Measurements from ENCODE around the gene PSMD13.
"Not testable (repeated sequence)": the region's sequence is repeated elsewhere in the genome, so short reads cannot be mapped to it uniquely, and the experiment has no call there.

Gene PSMD13

DNA sequence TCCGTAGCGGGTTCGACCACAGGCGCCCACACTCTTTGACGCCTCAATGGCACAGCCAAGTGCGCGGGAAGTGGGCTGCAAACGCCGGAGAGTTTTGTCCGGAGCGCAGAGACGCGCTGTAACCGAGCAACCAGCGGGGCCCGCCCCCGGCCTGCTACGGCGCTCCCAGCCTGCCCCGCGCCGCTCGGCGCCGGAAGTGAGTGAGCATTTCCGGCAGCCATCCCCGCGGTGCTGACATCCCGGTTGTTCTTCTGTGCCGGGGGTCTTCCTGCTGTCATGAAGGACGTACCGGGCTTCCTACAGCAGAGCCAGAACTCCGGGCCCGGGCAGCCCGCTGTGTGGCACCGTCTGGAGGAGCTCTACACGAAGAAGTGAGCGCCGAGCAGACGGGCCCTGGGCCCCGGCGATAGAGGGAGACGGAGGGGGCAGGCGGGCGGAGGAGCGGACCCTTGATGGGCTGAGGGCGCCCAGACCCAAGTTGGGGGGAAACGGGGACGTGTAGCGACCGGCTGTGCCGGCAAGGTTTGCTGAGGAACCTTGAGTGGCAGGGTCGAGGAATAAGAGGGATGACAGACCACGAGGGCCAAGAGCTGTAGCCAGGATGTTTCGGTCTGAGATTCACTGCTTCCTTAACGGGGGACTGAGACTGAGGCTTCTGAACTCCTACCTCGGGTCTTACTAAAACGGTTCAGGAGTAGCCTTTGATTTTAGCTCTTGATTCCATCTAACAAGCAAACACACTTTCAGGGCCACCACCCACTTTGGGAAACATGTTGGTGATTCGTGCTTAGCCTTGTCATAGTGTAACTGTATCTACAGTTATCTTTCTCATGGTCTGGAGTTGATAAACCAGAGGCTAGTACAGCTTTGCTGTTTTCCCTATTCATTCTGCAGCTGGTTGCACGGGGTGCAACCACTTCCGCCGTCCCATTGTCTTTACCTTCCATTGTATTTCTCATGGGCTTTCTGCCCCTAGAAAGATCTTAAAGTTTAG lies at the start of gene PSMD13:
PSMD13 (plus strand) TSS at position 203 of the 994 bp plus-strand sequence; CDS start at position 277, 74 bp downstream.
- Histone ChIP-seq H3K27ac (ENCODE audit: low read length) (peak within 1 kb of the TSS; percentile 92), H4K20me1 (ENCODE audit: insufficient read depth, low read length) (no peaks in the 10 kb centered on the region), H3K27me3 (replicated peaks; ENCODE audit: insufficient read depth, low read length) (no peaks in the 10 kb centered on the region), H3K4me3 (ENCODE audit: low read length) (peak within 1 kb of the TSS; percentile 94), H3K9me3 (replicated peaks; ENCODE audit: insufficient read depth, low read length) (no peaks in the 10 kb centered on the region), H3K79me2 (ENCODE audit: low read length) (peaks cover 50% of the 10 kb centered on the region), H3K9me2 (replicated peaks; ENCODE audit: insufficient read depth, low read length) (no peaks in the 10 kb centered on the region), H3K4me2 (ENCODE audit: low read depth, low read length) (peak within 1 kb of the TSS; percentile 91), H3K4me1 (ENCODE audit: low read length) (peaks cover 12% of the 10 kb centered on the region), H3K9ac (ENCODE audit: low read length) (peak within 1 kb of the TSS; percentile 93), H3F3A (ENCODE audit: insufficient read depth, low read length) (peaks cover 4% of the 10 kb centered on the region; the same call in 1 of the 2 replicates), H3K36me3 (replicated peaks; ENCODE audit: insufficient read depth, low read length) (peaks cover 2% of the 10 kb centered on the region; the same call in 1 of the 2 replicates), H2AFZ (ENCODE audit: low read length) (peak within 1 kb of the TSS; percentile 80)
- DNase-seq = peak; percentile 86
- TF ChIP-seq, protein P1, sequence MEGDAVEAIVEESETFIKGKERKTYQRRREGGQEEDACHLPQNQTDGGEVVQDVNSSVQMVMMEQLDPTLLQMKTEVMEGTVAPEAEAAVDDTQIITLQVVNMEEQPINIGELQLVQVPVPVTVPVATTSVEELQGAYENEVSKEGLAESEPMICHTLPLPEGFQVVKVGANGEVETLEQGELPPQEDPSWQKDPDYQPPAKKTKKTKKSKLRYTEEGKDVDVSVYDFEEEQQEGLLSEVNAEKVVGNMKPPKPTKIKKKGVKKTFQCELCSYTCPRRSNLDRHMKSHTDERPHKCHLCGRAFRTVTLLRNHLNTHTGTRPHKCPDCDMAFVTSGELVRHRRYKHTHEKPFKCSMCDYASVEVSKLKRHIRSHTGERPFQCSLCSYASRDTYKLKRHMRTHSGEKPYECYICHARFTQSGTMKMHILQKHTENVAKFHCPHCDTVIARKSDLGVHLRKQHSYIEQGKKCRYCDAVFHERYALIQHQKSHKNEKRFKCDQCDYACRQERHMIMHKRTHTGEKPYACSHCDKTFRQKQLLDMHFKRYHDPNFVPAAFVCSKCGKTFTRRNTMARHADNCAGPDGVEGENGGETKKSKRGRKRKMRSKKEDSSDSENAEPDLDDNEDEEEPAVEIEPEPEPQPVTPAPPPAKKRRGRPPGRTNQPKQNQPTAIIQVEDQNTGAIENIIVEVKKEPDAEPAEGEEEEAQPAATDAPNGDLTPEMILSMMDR (IDR thresholded peaks at IDR 0.05; ENCODE audit: low read length) = no peak
- TF ChIP-seq EZH2 (optimal IDR thresholded peaks at IDR 0.05; ENCODE audit: low read depth, low read length) (no peak), EZH2phosphoT487 (IDR thresholded peaks at IDR 0.05; ENCODE audit: low read length) (no peak)

DNA sequence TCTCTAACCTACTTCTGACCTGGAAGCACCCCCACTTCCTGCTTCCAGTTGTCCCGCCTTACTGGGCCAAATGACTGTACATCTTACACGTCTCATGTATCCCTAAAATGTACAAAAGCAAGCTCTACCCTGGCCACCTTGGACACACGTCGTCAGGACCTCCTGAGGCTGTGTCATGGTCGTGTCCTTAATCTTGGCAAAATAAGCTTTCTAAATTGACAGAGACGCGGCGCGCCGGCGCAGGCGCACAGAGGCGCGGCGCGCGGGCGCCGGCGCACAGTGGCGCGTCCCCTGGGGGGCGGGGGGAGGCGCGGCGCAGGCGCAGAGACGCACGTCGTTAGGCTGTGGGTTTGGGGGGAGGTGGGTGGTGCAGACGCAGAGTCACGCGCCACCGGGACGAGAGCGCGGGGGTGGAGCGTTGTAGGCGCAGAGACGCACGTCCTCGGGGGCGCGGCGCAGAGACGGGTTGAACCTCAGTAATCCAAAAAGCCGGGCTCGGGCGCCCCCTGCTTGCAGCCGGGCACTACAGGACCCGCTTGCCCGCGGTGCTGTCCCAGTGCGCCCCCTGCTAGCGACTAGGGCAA lies 47.5 kb upstream of the PSMD13 start:
- not testable (repeated sequence) for H3K9ac ChIP-seq (ENCODE audit: low read length); H3K4me1 ChIP-seq (ENCODE audit: low read length); H3K36me3 ChIP-seq (replicated peaks; ENCODE audit: insufficient read depth, low read length); H3K9me3 ChIP-seq (replicated peaks; ENCODE audit: insufficient read depth, low read length); H2AFZ ChIP-seq (ENCODE audit: low read length); H3F3A ChIP-seq (ENCODE audit: insufficient read depth, low read length); H3K27ac ChIP-seq (ENCODE audit: low read length); H3K79me2 ChIP-seq (ENCODE audit: low read length); H3K4me3 ChIP-seq (ENCODE audit: low read length); H3K9me2 ChIP-seq (replicated peaks; ENCODE audit: insufficient read depth, low read length); H3K4me2 ChIP-seq (ENCODE audit: low read depth, low read length); H4K20me1 ChIP-seq (ENCODE audit: insufficient read depth, low read length); DNase-seq; H3K27me3 ChIP-seq (replicated peaks; ENCODE audit: insufficient read depth, low read length)

DNA sequence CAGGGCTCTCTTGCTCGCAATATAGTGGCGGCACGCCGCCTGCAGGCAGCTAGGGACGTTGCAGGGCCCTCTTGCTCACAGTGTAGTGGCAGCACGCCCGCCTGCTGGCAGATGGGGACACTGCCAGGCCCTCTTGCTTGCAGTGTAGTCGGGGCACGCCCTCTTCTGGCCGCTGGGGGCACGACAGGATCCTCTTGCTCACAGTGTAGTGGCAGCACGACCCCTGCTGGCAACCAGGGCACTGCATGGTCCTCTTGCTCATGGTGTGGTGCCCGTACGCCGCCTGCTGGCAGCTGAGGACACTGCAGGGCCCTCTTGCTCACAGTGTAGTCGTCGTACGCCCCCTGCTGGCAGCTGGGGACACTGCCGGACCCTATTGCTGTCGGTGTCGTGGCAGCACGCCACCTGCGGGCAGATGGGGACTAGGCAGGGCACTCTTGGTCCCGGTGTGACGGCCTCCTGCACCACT lies 46.9 kb upstream of the PSMD13 start:
- TF ChIP-seq, protein P1 (IDR thresholded peaks at IDR 0.05; ENCODE audit: low read length) = peak; percentile 39
- not testable (repeated sequence) for H3K36me3 ChIP-seq (replicated peaks; ENCODE audit: insufficient read depth, low read length); H3K9me3 ChIP-seq (replicated peaks; ENCODE audit: insufficient read depth, low read length); H3F3A ChIP-seq (ENCODE audit: insufficient read depth, low read length); H3K9me2 ChIP-seq (replicated peaks; ENCODE audit: insufficient read depth, low read length); DNase-seq; H3K4me2 ChIP-seq (ENCODE audit: low read depth, low read length); H4K20me1 ChIP-seq (ENCODE audit: insufficient read depth, low read length); H3K4me1 ChIP-seq (ENCODE audit: low read length); H3K27ac ChIP-seq (ENCODE audit: low read length); H3K79me2 ChIP-seq (ENCODE audit: low read length); H3K27me3 ChIP-seq (replicated peaks; ENCODE audit: insufficient read depth, low read length); H3K9ac ChIP-seq (ENCODE audit: low read length); H3K4me3 ChIP-seq (ENCODE audit: low read length); H2AFZ ChIP-seq (ENCODE audit: low read length)

GRCh38 chr11:190546-190945 lies 46.2 kb upstream of the PSMD13 start:
- not testable (repeated sequence) for H3F3A ChIP-seq (ENCODE audit: insufficient read depth, low read length); H2AFZ ChIP-seq (ENCODE audit: low read length); H3K4me1 ChIP-seq (ENCODE audit: low read length); H3K27ac ChIP-seq (ENCODE audit: low read length); H3K4me2 ChIP-seq (ENCODE audit: low read depth, low read length); H3K36me3 ChIP-seq (replicated peaks; ENCODE audit: insufficient read depth, low read length); H3K9me3 ChIP-seq (replicated peaks; ENCODE audit: insufficient read depth, low read length); H3K9ac ChIP-seq (ENCODE audit: low read length); H3K79me2 ChIP-seq (ENCODE audit: low read length); H4K20me1 ChIP-seq (ENCODE audit: insufficient read depth, low read length); H3K27me3 ChIP-seq (replicated peaks; ENCODE audit: insufficient read depth, low read length); H3K4me3 ChIP-seq (ENCODE audit: low read length); H3K9me2 ChIP-seq (replicated peaks; ENCODE audit: insufficient read depth, low read length); DNase-seq

Data from MM.1S (cell line).